Measurements from ENCODE around the gene RND1. TPM values are rescaled to one million over a fixed set of nuclear protein-coding genes. Genes with fewer than 3 reads are reported as not detected.
A peak's percentile ranks its signal among the peaks of the same experiment; 100 is the strongest.

The RND1 gene
- total and polyA plus RNA-seq, 2 of the 8 experiments (the other 6 are each of a cell fraction or from before 2014, with no cell fraction given): 15.8 to 17.1 TPM

- no peak overlapping the region; the same call in 1 of the 2 replicates for H2BK15ac ChIP-seq (ENCODE audit: low read length)
- peak in 1 of 2 experiments; percentile 94 for DNase-seq (ENCODE audit: low read depth in 1 of 2, low spot score in 2 of 2)
- H2BK5ac ChIP-seq (ENCODE audit: low read depth, low read length): 0 out of 2 replicates have a peak overlapping the region, but pooled peaks have one; percentile 16
- H2BK20ac ChIP-seq (ENCODE audit: low read length): no peak overlapping the region
- no peak overlapping the region for H3K27ac ChIP-seq (ENCODE audit: low read depth, low read length)
- H3K4ac ChIP-seq (replicated peaks; ENCODE audit: insufficient read length, low read depth, low read length): no peak overlapping the region
- H3K4me1 ChIP-seq (replicated peaks in 1 of 4; ENCODE audit: control insufficient read depth in 3 of 4, insufficient read depth in 4 of 4, low read length in 3 of 4): peaks cover 0 to 27% (median 19%) of the 10 kb centered on the region in 4 experiments; a peak in 6 of 7 replicates
- H4K5ac ChIP-seq (ENCODE audit: insufficient read length, low read depth, low read length): no peak overlapping the region
- peaks cover 34% of the 10 kb centered on the region; the same call in 1 of the 2 replicates for H3K23me2 ChIP-seq (ENCODE audit: low read depth, low read length)
- peak overlapping the region in 2 of 4 experiments; percentile 8 to 39; a peak in 4 of 7 replicates for H3K9ac ChIP-seq (replicated peaks in 1 of 4; ENCODE audit: extremely low read depth in 1 of 4, low read depth in 3 of 4, low read length in 3 of 4)
- H2BK12ac ChIP-seq (ENCODE audit: low read depth, low read length): no peak overlapping the region; the same call in 1 of the 2 replicates
- POLR2A ChIA-PET (ENCODE audit: partially characterized antibody): interaction anchor here (0.7 to 5.5 kb wide), 13 partner anchors 9 to 317 kb away, joined by 3 to 23 read pairs (median 5); partner anchors contain the start of genes ADCY6, ARF3, DDX23 and KANSL2
- no peak for FAIRE-seq
- no peak overlapping the region for H2BK120ac ChIP-seq (replicated peaks; ENCODE audit: low read depth, low read length)
- peak overlapping the region; percentile 78 for H3K18ac ChIP-seq (ENCODE audit: extremely low read depth, low read length)
- peaks cover 0 to 3% of the 10 kb centered on the region in 2 experiments for H4K20me1 ChIP-seq (replicated peaks in 1 of 2; ENCODE audit: control insufficient read depth in 1 of 2, insufficient read depth in 2 of 2, low read length in 2 of 2)
- no peaks in the 10 kb centered on the region for H3K79me1 ChIP-seq (ENCODE audit: low read depth, low read length)
- H3K4me3 ChIP-seq (ENCODE audit: extremely low read depth in 1 of 4, insufficient read depth in 2 of 4, low read depth in 3 of 4, low read length in 4 of 4): peak overlapping the region; percentile 59 to 94 (median 88)
- no peak overlapping the region for H2AK5ac ChIP-seq (ENCODE audit: low read depth, low read length)
- 2% methylated on average over 52 of the region's 70 CpGs; no CpG with 5 or more reads in 1 of the 2 experiments for WGBS, 2 experiments (ENCODE audit: extremely low coverage in 1 of 2, insufficient coverage in 1 of 2, insufficient read length in 1 of 2, insufficient replicate concordance in 2 of 2, low coverage in 1 of 2, low lambda C conversion rate in 2 of 2, missing lambda C conversion rate in 1 of 2)
- H3K56ac ChIP-seq (replicated peaks; ENCODE audit: insufficient read length, low read depth, low read length): peak overlapping the region; percentile 25
- no peaks in the 10 kb centered on the region for H3K36me3 ChIP-seq (ENCODE audit: control insufficient read depth in 2 of 4, insufficient read depth in 4 of 4, low read length in 3 of 4)
- H3K14ac ChIP-seq (ENCODE audit: insufficient read length): no peak overlapping the region
- peak overlapping the region; percentile 86 to 96 for H3K4me2 ChIP-seq (ENCODE audit: insufficient read depth in 1 of 2, low read depth in 2 of 2, low read length in 2 of 2)
- no peak overlapping the region for H4K91ac ChIP-seq (replicated peaks; ENCODE audit: insufficient read length, low read length)
- H3K27me3 ChIP-seq (replicated peaks in 1 of 4; ENCODE audit: control insufficient read depth in 3 of 4, extremely low read depth in 1 of 4, insufficient read depth in 3 of 4, low read length in 3 of 4): peaks cover 17 to 46% (median 36%) of the 10 kb centered on the region in 4 experiments
- no peak overlapping the region for H3K23ac ChIP-seq (ENCODE audit: insufficient read length)
- H3K9me3 ChIP-seq (ENCODE audit: insufficient read depth in 2 of 2, low read depth in 1 of 2, low read length in 1 of 2): no peaks in the 10 kb centered on the region
- H3K79me2 ChIP-seq (ENCODE audit: control insufficient read depth in 1 of 2, insufficient read depth in 2 of 2, low read length in 2 of 2): no peaks in the 10 kb centered on the region
- peak overlapping the region; percentile 31 for H2AFZ ChIP-seq (ENCODE audit: low read length)
- CTCF ChIA-PET (ENCODE audit: partially characterized antibody): interaction anchor here (0.7 to 12.1 kb wide), 29 partner anchors 10 to 279 kb away, joined by 3 to 121 read pairs (median 6); partner anchors contain the start of genes ADCY6, ARF3, DDX23 and WNT1
- no peak overlapping the region; the same call in 1 of the 2 replicates for H4K8ac ChIP-seq (ENCODE audit: extremely low read depth, insufficient read depth, low read length)
- TF ChIP-seq RAD21 (IDR thresholded peaks at IDR 0.05 in 1 of 2, conservative IDR thresholded peaks at IDR 0.05 in 1 of 2; ENCODE audit: low read depth in 2 of 2, low read length in 2 of 2): peak in 1 of 2 experiments; percentile 48; a peak in 2 of 4 replicates
- peak; percentile 93 for TF ChIP-seq KDM4A (IDR thresholded peaks at IDR 0.05; ENCODE audit: low read depth, low read length, severe bottlenecking)
- no peak for TF ChIP-seq TEAD4 (IDR thresholded peaks at IDR 0.05; ENCODE audit: low read depth, low read length)
- TF ChIP-seq ATF2 (IDR thresholded peaks at IDR 0.05; ENCODE audit: low read length): 0 out of 2 replicates have a peak, but pooled peaks have one; percentile 25
- TF ChIP-seq NRF1 (IDR thresholded peaks at IDR 0.05; ENCODE audit: low read depth, low read length): no peak
- TF ChIP-seq SIRT6 (IDR thresholded peaks at IDR 0.05; ENCODE audit: low read length): no peak
- peak; percentile 50; the same call in 1 of the 2 replicates for TF ChIP-seq GABPA (IDR thresholded peaks at IDR 0.05; ENCODE audit: borderline replicate concordance, insufficient read depth, low read length)
- TF ChIP-seq ASH2L (IDR thresholded peaks at IDR 0.05; ENCODE audit: low read length): no peak
Measured at GRCh38 chr12:48814262-48815125, 51.2 kb downstream of the RND1 start.
